Fibroblast of skin of right quadriceps (primary cell): Measurements from ENCODE around the gene EVI2A.

Experiments
- DNase-seq: peaks from one replicate; pipeline ENCODE4 v3.0.0-alpha.2; 2013

Gene EVI2A

GRCh38 chr17:31272236-31272635 lies 49.2 kb downstream of the EVI2A start:
- no peak for DNase-seq

DNA sequence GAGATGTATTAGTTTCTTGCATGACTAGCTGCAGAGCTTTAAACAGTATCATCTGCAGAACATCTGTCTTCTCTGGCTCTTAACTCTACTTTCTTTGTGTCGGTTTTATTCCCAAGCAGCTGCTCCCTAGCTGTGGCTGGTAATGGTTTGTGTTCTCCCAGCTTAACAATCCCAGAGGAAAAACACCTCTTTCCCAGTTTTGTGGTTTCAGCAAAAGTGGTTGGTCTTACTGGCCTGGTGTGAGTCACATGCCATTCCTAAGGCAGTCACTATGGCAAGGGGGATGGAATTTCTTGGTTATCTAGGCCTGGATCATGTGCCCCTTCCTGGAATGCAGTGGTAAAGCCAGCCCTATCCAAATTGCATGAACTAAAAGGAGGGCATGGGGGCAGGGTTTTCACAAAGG lies 51.8 kb downstream of the EVI2A start:
- DNase-seq = peak; percentile 99

GRCh38 chr17:31269036-31269577 lies 52.3 kb downstream of the EVI2A start:
- DNase-seq = no peak
